Mesenchymal stem cell (in vitro differentiated cells and primary cell): ENCODE measurements around the gene MAFG.

Experiments
- DNase-seq: peaks from one replicate; pipeline ENCODE4 v3.0.0-alpha.2; 2013
- H2AFZ ChIP-seq: one replicate; pipeline ENCODE4 v1.6.1; 2013; ENCODE audit warnings: low read depth, mild to moderate bottlenecking, control low read depth, inconsistent platforms, low read length, moderate library complexity
- H2AK5ac ChIP-seq: 2 replicates; pipeline ENCODE4 v1.6.1; 2013; ENCODE audit warnings: low read length, moderate library complexity, mild to moderate bottlenecking, inconsistent platforms; ENCODE audit not compliant: severe bottlenecking
- H2BK120ac ChIP-seq: one replicate; pipeline ENCODE4 v1.6.1; 2013; ENCODE audit warnings: low read depth, mild to moderate bottlenecking, inconsistent platforms, low read length, moderate library complexity
- H2BK12ac ChIP-seq, 2 experiments: one replicate each; pipeline ENCODE4 v1.6.1; 2013; ENCODE audit warnings: inconsistent platforms in 2 of 2, low read length in 2 of 2, mild to moderate bottlenecking in 2 of 2, moderate library complexity in 2 of 2, control low read depth in 1 of 2
- H2BK15ac ChIP-seq: one replicate; pipeline ENCODE4 v1.6.1; 2013; ENCODE audit warnings: mild to moderate bottlenecking, low read depth, inconsistent platforms; ENCODE audit not compliant: poor library complexity, severe bottlenecking
- H2BK5ac ChIP-seq: 2 replicates; pipeline ENCODE4 v1.6.1; 2013; ENCODE audit warnings: low read depth, mild to moderate bottlenecking, low read length, control low read depth, inconsistent platforms; ENCODE audit not compliant: poor library complexity, severe bottlenecking
- H3K14ac ChIP-seq, 2 experiments: one replicate each; pipeline ENCODE4 v1.6.1; 2013; ENCODE audit warnings: inconsistent platforms in 2 of 2, low read length in 2 of 2, control low read depth in 1 of 2, mild to moderate bottlenecking in 1 of 2, moderate library complexity in 1 of 2
- H3K18ac ChIP-seq, 2 experiments: one replicate each; pipeline ENCODE4 v1.6.1; 2013; ENCODE audit warnings: inconsistent platforms in 2 of 2, low read length in 2 of 2, control low read depth in 1 of 2, low read depth in 1 of 2, mild to moderate bottlenecking in 1 of 2
- H3K23ac ChIP-seq, 2 experiments: one replicate each; pipeline ENCODE4 v1.6.1; 2013; ENCODE audit warnings: inconsistent platforms in 2 of 2, low read length in 2 of 2, mild to moderate bottlenecking in 2 of 2, moderate library complexity in 2 of 2, control low read depth in 1 of 2
- H3K27ac ChIP-seq: 2 replicates; pipeline ENCODE4 v1.5.1; 2013; ENCODE audit warnings: mild to moderate bottlenecking, moderate library complexity, low read length, control low read depth, inconsistent platforms; ENCODE audit not compliant: poor library complexity, severe bottlenecking
- H3K27me3 ChIP-seq, 2 experiments: 2 replicates each; pipeline versions ENCODE4 v1.6.1 to v1.7.0; 2013; ENCODE audit warnings: low read length in 2 of 2, mild to moderate bottlenecking in 2 of 2, moderate library complexity in 2 of 2, control low read depth in 1 of 2, inconsistent platforms in 1 of 2; ENCODE audit not compliant: control insufficient read depth in 1 of 2, insufficient read depth in 1 of 2
- H3K36me3 ChIP-seq, 2 experiments: 2 replicates each; pipeline versions ENCODE4 v1.6.1 to v1.7.0; 2013; ENCODE audit warnings: low read length in 2 of 2, control low read depth in 1 of 2, inconsistent platforms in 1 of 2, low read depth in 1 of 2, mild to moderate bottlenecking in 1 of 2; ENCODE audit not compliant: insufficient read depth in 2 of 2, control insufficient read depth in 1 of 2
- H3K4ac ChIP-seq, 2 experiments: one replicate each; pipeline ENCODE4 v1.6.1; 2013; ENCODE audit warnings: inconsistent platforms in 2 of 2, low read length in 2 of 2, mild to moderate bottlenecking in 2 of 2, moderate library complexity in 2 of 2, control low read depth in 1 of 2, low read depth in 1 of 2
- H3K4me1 ChIP-seq: 2 replicates; pipeline ENCODE4 v1.6.1; 2013; ENCODE audit warnings: low read depth, low read length, control low read depth; ENCODE audit not compliant: control insufficient read depth, insufficient read depth
- H3K4me2 ChIP-seq: 2 replicates; pipeline ENCODE4 v1.6.1; 2013; ENCODE audit warnings: low read length, mild to moderate bottlenecking, inconsistent platforms; ENCODE audit not compliant: poor library complexity, severe bottlenecking
- H3K4me3 ChIP-seq, 2 experiments: 2 replicates each; pipeline versions ENCODE4 v1.5.1 to v1.7.0; 2013; ENCODE audit warnings: low read length in 2 of 2, mild to moderate bottlenecking in 2 of 2, control low read depth in 1 of 2, low read depth in 1 of 2; ENCODE audit not compliant: insufficient read depth in 1 of 2
- H3K79me1 ChIP-seq: replicated peaks from 2 replicates; pipeline ENCODE4 v1.6.1; 2013; ENCODE audit warnings: mild to moderate bottlenecking, control low read depth, low read length, inconsistent platforms; ENCODE audit not compliant: poor library complexity, severe bottlenecking
- H3K9ac ChIP-seq: 2 replicates; pipeline ENCODE4 v1.7.0; 2013; ENCODE audit warnings: mild to moderate bottlenecking, low read length, moderate library complexity
- H3K9me3 ChIP-seq: 2 replicates; pipeline ENCODE4 v1.7.0; 2013; ENCODE audit warnings: mild to moderate bottlenecking, low read length; ENCODE audit not compliant: control insufficient read depth
- H4K8ac ChIP-seq: one replicate; pipeline ENCODE4 v1.6.1; 2013; ENCODE audit warnings: inconsistent platforms, mild to moderate bottlenecking, low read length, moderate library complexity
- H4K91ac ChIP-seq: one replicate; pipeline ENCODE4 v1.6.1; 2013; ENCODE audit warnings: mild to moderate bottlenecking, low read length, inconsistent platforms
- WGBS: methylation state at CpG from one replicate; pipeline ENCODE4 v1.1.7; 2013; ENCODE audit warnings: mixed read lengths; 5-methylcytosine and 5-hydroxymethylcytosine counted together

The MAFG gene

GRCh38 chr17:81950501-81950900 lies 23.0 kb upstream of the MAFG start:
- Histone ChIP-seq H3K9ac (no peak overlapping the region), H3K4me1 (peaks cover 10% of the 10 kb centered on the region), H3K4ac (no peak overlapping the region), H4K8ac (no peak overlapping the region), H3K27ac (no peak overlapping the region), H2AFZ (no peak overlapping the region), H3K9me3 (no peaks in the 10 kb centered on the region), H2BK12ac (no peak overlapping the region), H2BK5ac (no peak overlapping the region), H3K4me3 (no peak overlapping the region), H3K79me1 (no peaks in the 10 kb centered on the region), H3K23ac (no peak overlapping the region), H3K36me3 (no peaks in the 10 kb centered on the region), H2BK15ac (no peak overlapping the region), H3K27me3 (peaks cover 0 to 33% of the 10 kb centered on the region in 2 experiments), H3K14ac (no peak overlapping the region), H2AK5ac (no peak overlapping the region), H3K4me2 (no peak overlapping the region), H3K18ac (no peak overlapping the region), H4K91ac (no peak overlapping the region), H2BK120ac (no peak overlapping the region)
- DNase-seq, result no peak
- 85% methylated on average over 15 of the region's 15 CpGs for WGBS

DNA sequence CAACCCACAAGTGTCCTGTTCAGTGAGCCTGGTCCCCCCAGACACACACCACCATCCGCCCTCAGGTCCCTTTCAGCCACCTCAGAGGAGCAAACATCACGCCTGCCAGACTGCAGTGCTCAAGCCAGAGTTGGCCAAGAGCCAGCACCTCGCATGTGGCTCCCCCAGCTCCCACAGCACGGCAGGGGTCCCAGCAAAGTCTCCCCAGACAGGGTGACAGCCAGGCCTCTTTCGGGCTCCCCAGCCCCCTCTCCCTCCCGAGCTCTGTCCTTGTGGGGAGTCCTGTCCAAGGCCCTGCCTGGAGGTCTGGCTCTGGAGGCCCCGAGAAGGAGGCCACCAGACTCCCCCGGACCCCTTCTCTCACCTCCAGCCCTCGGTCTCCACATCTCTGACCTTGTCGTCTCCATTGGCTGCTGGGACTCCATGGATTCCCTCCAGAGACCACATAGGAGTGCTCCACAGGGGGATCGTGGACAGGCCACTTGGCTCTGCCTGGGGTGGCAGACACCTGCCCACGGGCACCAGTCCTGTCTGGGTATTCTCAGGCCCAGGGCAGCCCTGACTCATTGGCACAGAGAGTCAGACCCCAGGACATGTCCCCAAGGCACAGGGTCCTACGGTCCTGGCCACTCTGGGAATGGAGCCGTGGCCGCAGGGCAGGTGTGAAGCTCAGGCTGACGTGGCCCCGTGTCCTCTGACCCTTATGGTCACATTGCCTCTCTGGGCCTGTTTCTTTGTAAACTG lies 21.3 kb upstream of the MAFG start:
- H3K4me3 ChIP-seq, result no peak overlapping the region
- H2BK15ac ChIP-seq, result no peak overlapping the region
- WGBS, result 84% methylated on average over 16 of the region's 17 CpGs
- peaks cover 0 to 34% of the 10 kb centered on the region in 2 experiments for H3K27me3 ChIP-seq
- H4K91ac ChIP-seq, result no peak overlapping the region
- H3K36me3 ChIP-seq, result no peaks in the 10 kb centered on the region
- no peak overlapping the region for H3K4ac ChIP-seq
- no peak overlapping the region for H3K18ac ChIP-seq
- peaks cover 2% of the 10 kb centered on the region for H3K4me1 ChIP-seq
- H3K14ac ChIP-seq, result no peak overlapping the region
- DNase-seq, result no peak
- no peak overlapping the region for H3K23ac ChIP-seq
- no peaks in the 10 kb centered on the region for H3K9me3 ChIP-seq
- no peak overlapping the region for H2BK120ac ChIP-seq
- H3K4me2 ChIP-seq, result no peak overlapping the region
- no peaks in the 10 kb centered on the region for H3K79me1 ChIP-seq
- H3K27ac ChIP-seq, result no peak overlapping the region
- no peak overlapping the region for H2AK5ac ChIP-seq
- no peak overlapping the region for H3K9ac ChIP-seq
- no peak overlapping the region for H4K8ac ChIP-seq
- no peak overlapping the region for H2BK12ac ChIP-seq
- no peak overlapping the region for H2AFZ ChIP-seq
- no peak overlapping the region for H2BK5ac ChIP-seq

DNA sequence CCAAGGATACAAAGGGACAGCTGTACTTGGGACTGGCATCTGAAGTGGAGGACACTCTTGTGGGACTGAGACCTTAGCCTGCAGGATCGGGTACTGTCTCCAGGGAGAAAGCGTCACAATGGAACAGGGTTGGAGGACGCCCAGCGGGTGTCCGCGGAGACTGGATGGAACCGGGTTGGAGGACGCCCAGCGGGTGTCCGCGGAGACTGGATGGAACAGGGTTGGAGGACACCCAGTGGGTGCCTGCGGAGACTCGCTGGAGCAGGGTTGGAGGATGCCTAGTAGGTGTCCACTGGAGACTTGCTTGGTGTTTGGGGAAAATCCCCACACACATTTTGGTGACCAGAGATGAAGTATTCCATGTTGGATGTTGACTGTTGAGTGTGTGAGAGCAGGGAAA lies 19.7 kb upstream of the MAFG start, which contains the start of gene MYADML2:
MYADML2 (minus strand) TSS at position 45 of the 400 bp plus-strand sequence. CDS start 5,492 bp downstream, outside the sequence.
- Histone ChIP-seq H2BK12ac (no peak within 1 kb of the TSS), H2BK120ac (no peak within 1 kb of the TSS), H2AK5ac (no peak within 1 kb of the TSS), H4K91ac (no peak within 1 kb of the TSS), H3K9me3 (no peaks in the 10 kb centered on the region), H4K8ac (no peak within 1 kb of the TSS), H3K4me3 (no peak within 1 kb of the TSS), H3K27me3 (peaks cover 2 to 34% of the 10 kb centered on the region in 2 experiments), H3K9ac (no peak within 1 kb of the TSS), H2BK15ac (no peak within 1 kb of the TSS), H3K23ac (no peak within 1 kb of the TSS), H3K4ac (no peak within 1 kb of the TSS), H3K14ac (no peak within 1 kb of the TSS), H3K36me3 (no peaks in the 10 kb centered on the region), H2BK5ac (no peak within 1 kb of the TSS), H3K4me1 (no peaks in the 10 kb centered on the region), H3K27ac (no peak within 1 kb of the TSS), H3K79me1 (no peaks in the 10 kb centered on the region), H3K4me2 (no peak within 1 kb of the TSS), H2AFZ (no peak within 1 kb of the TSS), H3K18ac (no peak within 1 kb of the TSS)
- no peak for DNase-seq
- WGBS, result 81% methylated on average over 10 of the region's 13 CpGs

GRCh38 chr17:81944858-81945257 lies 17.3 kb upstream of the MAFG start:
- H2AFZ ChIP-seq, result no peak overlapping the region
- no peak for DNase-seq
- 94% methylated on average over 9 of the region's 9 CpGs for WGBS

More at GRCh38 chr17:81944858-81945257, 17.3 kb upstream of the MAFG start:
- no peaks in the 10 kb centered on the region for H3K9me3 ChIP-seq
- no peak overlapping the region for H2AK5ac ChIP-seq
- H2BK15ac ChIP-seq, result no peak overlapping the region
- H3K4me1 ChIP-seq, result peaks cover 6% of the 10 kb centered on the region
- no peak overlapping the region for H2BK120ac ChIP-seq
- H3K18ac ChIP-seq, result no peak overlapping the region
- H3K4me3 ChIP-seq, result no peak overlapping the region
- H3K9ac ChIP-seq, result no peak overlapping the region
- no peak overlapping the region for H3K4ac ChIP-seq
- peaks cover 13 to 41% of the 10 kb centered on the region in 2 experiments for H3K27me3 ChIP-seq
- H3K14ac ChIP-seq, result no peak overlapping the region
- no peaks in the 10 kb centered on the region for H3K36me3 ChIP-seq
- no peak overlapping the region for H3K27ac ChIP-seq
- H3K23ac ChIP-seq, result no peak overlapping the region
- no peak overlapping the region for H4K8ac ChIP-seq
- H3K79me1 ChIP-seq, result no peaks in the 10 kb centered on the region
- no peak overlapping the region for H2BK5ac ChIP-seq
- H3K4me2 ChIP-seq, result no peak overlapping the region
- H4K91ac ChIP-seq, result no peak overlapping the region
- H2BK12ac ChIP-seq, result no peak overlapping the region
